Tibial nerve (tissue), 4 donors: Measurements from ENCODE around the gene CDKN1B. TPM values are rescaled to one million over a fixed set of nuclear protein-coding genes. Genes with fewer than 3 reads are reported as not detected.

Experiments used
- DNase-seq, 2 donors: peaks; one replicate each; pipeline ENCODE4 v3.0.0-alpha.2; 2019; ENCODE audit warnings: low spot score in 2 of 2
- H3K27ac ChIP-seq, 4 donors: fragments of 200-600 bp; sonication (generic) in 3 of 4; one replicate each; pipeline ENCODE4 v1.5.1; 2017 to 2019; ENCODE audit warnings: mild to moderate bottlenecking in 1 of 4
- H3K27me3 ChIP-seq, 2 donors: fragments of 200-600 bp; sonication (generic) in 1 of 2; one replicate each; pipeline versions ENCODE4 v1.5.1 to v1.6.0; 2017 to 2019
- H3K36me3 ChIP-seq, 3 donors: fragments of 200-600 bp; sonication (generic); one replicate each; pipeline ENCODE4 v1.5.1; 2018 to 2019
- H3K4me1 ChIP-seq, 4 donors: fragments of 200-600 bp; sonication (generic) in 3 of 4; one replicate each; pipeline ENCODE4 v1.5.1; 2017 to 2019
- H3K4me3 ChIP-seq, 4 donors: fragments of 200-600 bp; sonication (generic) in 3 of 4; one replicate each; pipeline ENCODE4 v1.5.1; 2017 to 2019; ENCODE audit warnings: mild to moderate bottlenecking in 1 of 4, moderate library complexity in 1 of 4
- H3K9me3 ChIP-seq, 4 donors: fragments of 200-600 bp; sonication (generic) in 3 of 4; one replicate each; pipeline ENCODE4 v1.5.1; 2017 to 2019
- EP300 ChIP-seq, 2 donors: sonication (generic); formaldehyde crosslinking; IDR thresholded peaks; one replicate each; pipeline ENCODE4 v1.6.1; 2017; ENCODE audit warnings: antibody characterized with exemption in 2 of 2, mild to moderate bottlenecking in 1 of 2
- POLR2A ChIP-seq, 2 donors: fragments of 450-650 bp; IDR thresholded peaks; one replicate each; pipeline ENCODE4 v1.6.1; 2017; ENCODE audit warnings: antibody characterized with exemption in 2 of 2, mild to moderate bottlenecking in 2 of 2, moderate library complexity in 2 of 2
- WGBS, 2 donors: methylation state at CpG; one replicate each; pipeline ENCODE4 v1.1.5; 2018; 5-methylcytosine and 5-hydroxymethylcytosine counted together
- total RNA-seq, 4 donors: library from RNA; depleted of rRNA; stranded (reverse); fragments of >200 nt; gene quantifications; one replicate each; pipeline ENCODE4 v1.1.0, GENCODE V29; 2016
- TF ChIP-seq, protein P1 (sequence below), 5 experiments: fragments of 200-600 bp in 3 of 5; fragments of 450-650 bp in 2 of 5; sonication (generic) in 3 of 5; IDR thresholded peaks; one replicate each; pipeline ENCODE4 v1.5.1; 2016 to 2019; ENCODE audit warnings: antibody characterized with exemption in 5 of 5, mild to moderate bottlenecking in 3 of 5, moderate library complexity in 2 of 5

Gene CDKN1B
- total RNA-seq, 4 donors from 2014 or later: 77.4 to 142 (median 114) TPM

DNA sequence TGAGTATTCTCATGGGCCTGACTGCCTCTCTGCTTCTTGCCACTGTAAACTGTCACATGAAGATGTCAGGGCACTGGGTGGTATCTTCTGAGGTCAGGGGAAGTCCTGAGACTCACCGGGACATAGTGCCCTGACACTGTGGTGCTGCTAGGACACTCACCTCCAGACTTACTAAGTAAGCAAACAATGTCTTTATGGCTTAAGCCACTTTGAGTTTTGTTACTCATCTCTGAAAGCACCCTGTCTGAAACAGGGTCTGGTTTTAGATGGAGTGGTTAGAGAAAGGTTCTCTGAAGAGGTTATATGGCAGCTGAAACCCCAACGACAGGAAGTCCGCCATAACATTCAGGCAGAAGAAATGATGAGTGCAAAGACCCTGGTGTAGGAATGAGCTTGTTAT, 43.9 kb upstream of the CDKN1B start:
- H3K4me3 ChIP-seq: no peak overlapping the region
- H3K27ac ChIP-seq: no peak overlapping the region
- H3K9me3 ChIP-seq: no peaks in the 10 kb centered on the region
- no peak for DNase-seq
- no peak for TF ChIP-seq EP300 (IDR thresholded peaks at IDR 0.05)
- TF ChIP-seq, protein P1, sequence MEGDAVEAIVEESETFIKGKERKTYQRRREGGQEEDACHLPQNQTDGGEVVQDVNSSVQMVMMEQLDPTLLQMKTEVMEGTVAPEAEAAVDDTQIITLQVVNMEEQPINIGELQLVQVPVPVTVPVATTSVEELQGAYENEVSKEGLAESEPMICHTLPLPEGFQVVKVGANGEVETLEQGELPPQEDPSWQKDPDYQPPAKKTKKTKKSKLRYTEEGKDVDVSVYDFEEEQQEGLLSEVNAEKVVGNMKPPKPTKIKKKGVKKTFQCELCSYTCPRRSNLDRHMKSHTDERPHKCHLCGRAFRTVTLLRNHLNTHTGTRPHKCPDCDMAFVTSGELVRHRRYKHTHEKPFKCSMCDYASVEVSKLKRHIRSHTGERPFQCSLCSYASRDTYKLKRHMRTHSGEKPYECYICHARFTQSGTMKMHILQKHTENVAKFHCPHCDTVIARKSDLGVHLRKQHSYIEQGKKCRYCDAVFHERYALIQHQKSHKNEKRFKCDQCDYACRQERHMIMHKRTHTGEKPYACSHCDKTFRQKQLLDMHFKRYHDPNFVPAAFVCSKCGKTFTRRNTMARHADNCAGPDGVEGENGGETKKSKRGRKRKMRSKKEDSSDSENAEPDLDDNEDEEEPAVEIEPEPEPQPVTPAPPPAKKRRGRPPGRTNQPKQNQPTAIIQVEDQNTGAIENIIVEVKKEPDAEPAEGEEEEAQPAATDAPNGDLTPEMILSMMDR (IDR thresholded peaks at IDR 0.05): no peak
- TF ChIP-seq POLR2A (IDR thresholded peaks at IDR 0.05): no peak
- no peaks in the 10 kb centered on the region for H3K27me3 ChIP-seq
- 85 to 89% methylated on average over 3 of the region's 3 CpGs for WGBS, 2 donors
- no peaks in the 10 kb centered on the region for H3K4me1 ChIP-seq
- H3K36me3 ChIP-seq: no peaks in the 10 kb centered on the region

DNA sequence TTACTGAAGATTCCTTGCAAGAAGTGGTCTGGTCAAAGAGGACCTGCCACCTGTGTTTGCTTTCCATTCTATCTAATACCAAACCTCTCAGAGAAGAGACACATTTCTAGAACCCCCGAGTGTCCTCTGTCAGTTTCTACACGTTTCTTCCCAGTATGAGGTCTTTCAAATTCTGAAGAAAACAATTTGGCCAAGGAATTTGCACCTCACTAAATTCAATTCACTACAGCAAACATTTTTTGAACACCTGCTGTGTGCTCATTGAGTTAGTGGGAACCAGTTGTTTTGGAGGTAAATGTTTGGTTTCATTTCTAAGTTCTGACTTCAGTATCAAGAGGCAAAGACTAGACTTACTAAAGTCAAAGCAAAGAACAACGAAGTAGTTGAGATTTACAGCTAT, 40.6 kb upstream of the CDKN1B start:
- TF ChIP-seq, protein P1 (IDR thresholded peaks at IDR 0.05): no peak
- no peak for TF ChIP-seq POLR2A (IDR thresholded peaks at IDR 0.05)
- WGBS, 2 donors: 25 to 32% methylated on average over 3 of the region's 3 CpGs
- no peak for DNase-seq
- Histone ChIP-seq H3K27me3 (no peaks in the 10 kb centered on the region), H3K4me3 (no peak overlapping the region), H3K27ac (no peak overlapping the region), H3K9me3 (no peaks in the 10 kb centered on the region), H3K36me3 (no peaks in the 10 kb centered on the region), H3K4me1 (no peaks in the 10 kb centered on the region)

DNA sequence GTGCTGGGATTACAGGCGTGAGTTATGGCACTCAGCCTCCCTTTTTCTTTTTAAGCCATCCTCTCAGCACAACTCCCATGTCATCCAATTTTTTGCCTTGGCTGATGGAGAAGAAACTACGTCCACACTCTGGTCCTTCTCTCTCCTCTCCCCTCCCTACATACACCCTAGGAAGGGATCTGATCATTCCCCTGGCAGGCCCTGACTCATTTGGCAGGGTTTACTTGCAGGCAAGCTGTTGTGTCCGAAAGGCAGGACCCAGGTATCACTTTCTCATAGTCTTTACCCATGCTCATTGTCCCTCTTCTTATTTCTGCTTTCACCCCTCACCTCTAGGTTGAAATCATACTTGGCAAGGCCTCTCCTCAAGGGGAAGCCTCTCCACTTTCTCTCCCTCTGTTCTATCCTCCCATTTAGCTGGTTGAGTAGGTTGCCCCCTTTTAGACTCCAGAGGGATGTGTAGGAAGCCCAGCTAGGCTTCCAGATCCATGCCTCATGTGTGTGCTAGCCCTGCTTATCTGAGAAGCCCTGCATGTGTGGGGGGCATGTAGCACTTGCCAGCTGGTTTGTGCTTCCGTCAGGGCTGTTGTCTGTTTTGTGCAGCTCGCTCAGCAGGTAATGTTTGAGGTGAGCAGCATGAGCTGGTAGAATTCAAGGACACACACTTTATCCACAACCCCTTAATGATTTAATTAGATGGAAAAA, 36.0 kb upstream of the CDKN1B start:
- Histone ChIP-seq H3K36me3 (no peaks in the 10 kb centered on the region), H3K4me1 (peaks cover 0 to 14% (median 4%) of the 10 kb centered on the region in 4 donors), H3K27me3 (no peaks in the 10 kb centered on the region), H3K4me3 (no peak overlapping the region), H3K27ac (no peak overlapping the region), H3K9me3 (no peaks in the 10 kb centered on the region)
- TF ChIP-seq EP300 (IDR thresholded peaks at IDR 0.05) (no peak), POLR2A (IDR thresholded peaks at IDR 0.05) (no peak)
- TF ChIP-seq, protein P1 (IDR thresholded peaks at IDR 0.05): no peak
- 87 to 94% methylated on average over 5 of the region's 5 CpGs for WGBS, 2 donors
- DNase-seq: no peak

DNA sequence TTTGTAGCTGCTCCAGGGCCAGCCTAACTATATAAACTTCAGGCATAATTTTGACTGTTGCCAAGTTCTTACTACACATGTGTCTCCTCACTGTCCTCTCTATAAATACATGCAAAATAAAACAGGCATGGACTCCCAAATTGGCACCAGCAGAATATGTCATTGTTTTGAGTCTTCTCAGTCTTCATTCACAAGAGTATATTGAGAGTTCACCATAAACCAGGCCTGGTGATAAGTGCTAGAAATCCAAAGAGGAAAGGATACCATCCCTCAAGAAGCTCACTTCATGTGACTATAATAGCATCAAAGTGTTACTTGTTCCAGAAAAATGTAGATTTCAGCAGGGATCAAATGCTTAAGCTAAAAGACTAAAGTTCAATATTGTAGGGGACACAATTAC, 34.9 kb upstream of the CDKN1B start:
- Histone ChIP-seq H3K36me3 (no peaks in the 10 kb centered on the region), H3K27ac (no peak overlapping the region), H3K4me3 (no peak overlapping the region), H3K9me3 (no peaks in the 10 kb centered on the region), H3K4me1 (peaks cover 0 to 14% (median 4%) of the 10 kb centered on the region in 4 donors), H3K27me3 (no peaks in the 10 kb centered on the region)
- TF ChIP-seq POLR2A (IDR thresholded peaks at IDR 0.05) (no peak), EP300 (IDR thresholded peaks at IDR 0.05) (no peak)
- TF ChIP-seq, protein P1 (IDR thresholded peaks at IDR 0.05): no peak
- no peak for DNase-seq

DNA sequence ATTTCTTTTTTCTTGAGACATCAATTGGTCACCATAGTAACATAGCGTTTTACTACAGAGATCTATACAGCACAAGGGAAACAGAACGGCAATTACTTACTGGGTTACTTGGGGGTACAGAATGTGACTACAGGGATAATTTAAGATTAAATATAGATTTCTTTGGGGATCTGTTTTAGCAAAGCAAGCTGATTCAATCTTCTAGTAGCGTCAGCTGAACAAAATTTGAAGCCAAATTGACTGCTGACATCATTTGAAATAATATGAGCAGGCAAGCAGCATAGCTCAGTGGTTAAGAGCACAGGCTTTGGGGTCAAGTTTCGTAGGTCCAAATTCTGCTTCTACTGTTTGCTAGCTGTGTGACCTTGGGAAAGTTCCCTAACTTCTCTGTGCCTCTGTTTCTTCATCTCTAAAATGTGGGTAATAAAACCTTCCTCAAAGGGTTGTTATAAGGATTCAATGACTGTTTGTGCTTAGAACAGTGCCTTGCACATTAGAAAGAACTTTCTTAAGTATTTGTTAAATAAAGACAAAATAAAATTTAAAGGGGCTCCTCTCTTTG, 34.0 kb upstream of the CDKN1B start:
- Histone ChIP-seq H3K4me1 (peaks cover 0 to 14% (median 4%) of the 10 kb centered on the region in 4 donors), H3K9me3 (no peaks in the 10 kb centered on the region), H3K27me3 (no peaks in the 10 kb centered on the region), H3K4me3 (no peak overlapping the region), H3K36me3 (no peaks in the 10 kb centered on the region), H3K27ac (no peak overlapping the region)
- 73 to 80% methylated on average over 4 of the region's 4 CpGs for WGBS, 2 donors
- DNase-seq: no peak
- TF ChIP-seq POLR2A (IDR thresholded peaks at IDR 0.05) (no peak), EP300 (IDR thresholded peaks at IDR 0.05) (no peak)
- TF ChIP-seq, protein P1 (IDR thresholded peaks at IDR 0.05): no peak
